ENCODE measurements around the gene FNDC3B. TPM values are rescaled to one million over a fixed set of nuclear protein-coding genes. Genes with fewer than 3 reads are reported as not detected.

The FNDC3B gene
- total and polyA plus RNA-seq, 2 of the 8 experiments (the other 6 are each of a cell fraction or from before 2014, with no cell fraction given), result 14.1 to 44.4 TPM

DNA sequence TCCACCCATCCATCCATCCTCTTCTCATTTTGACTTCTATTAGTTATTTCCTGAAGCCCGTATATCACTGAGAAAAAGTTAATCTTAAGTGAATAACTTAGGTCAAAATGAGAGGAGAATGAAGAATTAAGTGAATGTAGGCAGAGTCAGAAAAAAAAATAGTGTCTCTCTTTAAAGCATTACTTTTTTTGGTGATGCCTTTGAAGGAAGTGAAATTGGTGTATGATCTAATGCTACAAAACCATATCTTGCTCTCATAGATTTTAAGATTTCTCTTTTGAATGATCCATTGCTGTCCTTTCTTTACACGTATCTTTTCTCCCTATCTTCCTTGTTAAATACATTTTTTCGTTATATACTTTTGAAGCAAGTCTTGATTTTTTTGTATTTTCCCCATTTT lies 23.4 kb downstream of the FNDC3B start (continued):
- TF ChIP-seq SUZ12 (IDR thresholded peaks at IDR 0.05; ENCODE audit: low read length), result no peak
- no peak for TF ChIP-seq BACH1 (IDR thresholded peaks at IDR 0.05; ENCODE audit: low read length)
- no peak for TF ChIP-seq ASH2L (IDR thresholded peaks at IDR 0.05; ENCODE audit: low read length)
- no peak for TF ChIP-seq TAF1 (IDR thresholded peaks at IDR 0.05; ENCODE audit: low read depth, low read length)
- TF ChIP-seq JUND (IDR thresholded peaks at IDR 0.05; ENCODE audit: low read length), result no peak
- no peak for TF ChIP-seq SIX5 (IDR thresholded peaks at IDR 0.05; ENCODE audit: low read depth, low read length)
- TF ChIP-seq TAF7 (optimal IDR thresholded peaks at IDR 0.05; ENCODE audit: borderline replicate concordance, low read depth, low read length), result no peak
